Measurements from ENCODE around the gene ZNF433. TPM values are rescaled to one million over a fixed set of nuclear protein-coding genes. Genes with fewer than 3 reads are reported as not detected.
"Not testable (repeated sequence)": the region's sequence is repeated elsewhere in the genome, so short reads cannot be mapped to it uniquely, and the experiment has no call there.

ZNF433 gene
- total RNA-seq (2014; rRNA removed; shearing (Covaris generic)): not detected in 2 replicates
- not detected in 2 replicates for polyA plus RNA-seq (2014; cell fraction: nucleus; rRNA removed)

- DNase-seq (ENCODE audit: extremely low read depth, low read depth): no peak
Observed at GRCh38 chr19:12035220-12036172, at the start of gene ZNF433. Gene ZNF433, minus strand, starts transcription at chr19:12035679. Its CDS starts 140 bp downstream, at chr19:12035539.

GRCh38 chr19:12083336-12083735 is 47.9 kb upstream of the ZNF433 start:
- not testable (repeated sequence) for DNase-seq (ENCODE audit: extremely low read depth, low read depth)

- no peak for DNase-seq (ENCODE audit: extremely low read depth, low read depth)
Observed at GRCh38 chr19:12077375-12077774, 41.9 kb upstream of the ZNF433 start.

GRCh38 chr19:12076331-12076730 is 40.9 kb upstream of the ZNF433 start:
- DNase-seq (ENCODE audit: extremely low read depth, low read depth): not testable (repeated sequence)

GRCh38 chr19:12075538-12076139 is 40.2 kb upstream of the ZNF433 start:
- DNase-seq (ENCODE audit: extremely low read depth, low read depth): no peak

- DNase-seq (ENCODE audit: extremely low read depth, low read depth): no peak
Observed at GRCh38 chr19:12064590-12065538, 29.4 kb upstream of the ZNF433 start, which contains the start of gene ZNF844. Gene ZNF844, plus strand, starts transcription at chr19:12064731. Its CDS starts 143 bp downstream, at chr19:12064874.

GRCh38 chr19:12055784-12056183 is 20.3 kb upstream of the ZNF433 start:
- DNase-seq (ENCODE audit: extremely low read depth, low read depth): no peak

GRCh38 chr19:12052497-12053169 is 17.2 kb upstream of the ZNF433 start, which contains the start of gene ZNF878:
Gene ZNF878, minus strand, starts transcription at chr19:12052961. Its CDS starts 160 bp downstream, at chr19:12052801.
- DNase-seq (ENCODE audit: extremely low read depth, low read depth): no peak

- DNase-seq (ENCODE audit: extremely low read depth, low read depth): no peak
Observed at GRCh38 chr19:12052091-12052496, 16.6 kb upstream of the ZNF433 start.

GRCh38 chr19:12047868-12048267 is 12.4 kb upstream of the ZNF433 start:
- no peak for DNase-seq (ENCODE audit: extremely low read depth, low read depth)

GRCh38 chr19:12043752-12044422 is 8.4 kb upstream of the ZNF433 start:
- no peak for DNase-seq (ENCODE audit: extremely low read depth, low read depth)

- no peak for DNase-seq (ENCODE audit: extremely low read depth, low read depth)
Observed at GRCh38 chr19:12042893-12043292, 7.4 kb upstream of the ZNF433 start.

GRCh38 chr19:12034620-12035019 is 859 bp downstream of the ZNF433 start:
- no peak for DNase-seq (ENCODE audit: extremely low read depth, low read depth)

GRCh38 chr19:12034198-12034597 is 1.3 kb downstream of the ZNF433 start:
- DNase-seq (ENCODE audit: extremely low read depth, low read depth): no peak

GRCh38 chr19:12015753-12016116 is 19.7 kb downstream of the ZNF433 start:
- no peak for DNase-seq (ENCODE audit: extremely low read depth, low read depth)

- no peak for DNase-seq (ENCODE audit: extremely low read depth, low read depth)
Observed at GRCh38 chr19:12015015-12015752, 20.3 kb downstream of the ZNF433 start.

- no peak for DNase-seq (ENCODE audit: extremely low read depth, low read depth)
Observed at GRCh38 chr19:12000152-12000981, 35.1 kb downstream of the ZNF433 start.

GRCh38 chr19:11995174-11995573 is 40.3 kb downstream of the ZNF433 start:
- no peak for DNase-seq (ENCODE audit: extremely low read depth, low read depth)

Data from NCI-H460 (cell line).